CD8-positive, alpha-beta memory T cell (primary cell): ENCODE measurements around the gene TNFAIP8L1. TPM values are rescaled to one million over a fixed set of nuclear protein-coding genes. Genes with fewer than 3 reads are reported as not detected.

Experiments
- CTCF ChIA-PET: fragments of 350-600 bp; sonication (Branson Sonifier 250); formaldehyde crosslinking; loops from one replicate; lab custom pipeline; 2021; ENCODE audit warnings: antibody characterized with exemption; lab: Charles Lee
- POLR2A ChIA-PET: fragments of 350-600 bp; sonication (Branson Sonifier 250); formaldehyde crosslinking; loops from one replicate; lab custom pipeline; 2021; ENCODE audit warnings: antibody characterized with exemption; lab: Charles Lee
- DNase-seq, 5 donors: peaks; one replicate each; pipeline versions ENCODE4 v3.0.0 to v3.0.0-alpha.2; 2020 to 2022; ENCODE audit warnings: mixed read lengths in 1 of 5
- H3K27ac ChIP-seq: one replicate; pipeline ENCODE4 v1.7.0; 2013; ENCODE audit warnings: low read depth, mild to moderate bottlenecking, low read length, moderate library complexity
- H3K27me3 ChIP-seq: 2 replicates; pipeline ENCODE4 v1.7.0; 2013; ENCODE audit warnings: low read length, mild to moderate bottlenecking; ENCODE audit not compliant: insufficient read depth, poor library complexity, severe bottlenecking
- H3K36me3 ChIP-seq: 2 replicates; pipeline ENCODE4 v1.7.0; 2013; ENCODE audit warnings: mild to moderate bottlenecking, low read length, moderate library complexity; ENCODE audit not compliant: insufficient read depth
- H3K4me1 ChIP-seq: 2 replicates; pipeline ENCODE4 v1.7.0; 2013; ENCODE audit warnings: mild to moderate bottlenecking, low read length, moderate library complexity; ENCODE audit not compliant: insufficient read depth
- H3K4me3 ChIP-seq: 2 replicates; pipeline ENCODE4 v1.7.0; 2013; ENCODE audit warnings: mild to moderate bottlenecking, low read length
- H3K9me3 ChIP-seq: 2 replicates; pipeline ENCODE4 v1.7.0; 2013; ENCODE audit warnings: mild to moderate bottlenecking, low read length
- H3K27ac Mint-ChIP-seq, 8 donors: one replicate each; pipeline ENCODE4 v1.8.0; 2020 to 2021; ENCODE audit warnings: mixed read lengths in 8 of 8, mild to moderate bottlenecking in 6 of 8, inconsistent platforms in 3 of 8, moderate library complexity in 3 of 8
- H3K27me3 Mint-ChIP-seq, 2 donors: one replicate each; pipeline ENCODE4 v1.8.0; 2020 to 2021; ENCODE audit warnings: mixed read lengths in 2 of 2, mild to moderate bottlenecking in 1 of 2, moderate library complexity in 1 of 2
- H3K36me3 Mint-ChIP-seq, 3 donors: one replicate each; pipeline ENCODE4 v1.8.0; 2020 to 2021; ENCODE audit warnings: mixed read lengths in 3 of 3, inconsistent platforms in 1 of 3, mild to moderate bottlenecking in 1 of 3
- H3K4me1 Mint-ChIP-seq, 3 donors: one replicate each; pipeline ENCODE4 v1.8.0; 2020 to 2021; ENCODE audit warnings: mixed read lengths in 3 of 3, inconsistent platforms in 1 of 3, mild to moderate bottlenecking in 1 of 3
- H3K4me3 Mint-ChIP-seq, 7 donors: one replicate each; pipeline ENCODE4 v1.8.0; 2020 to 2021; ENCODE audit warnings: mixed read lengths in 7 of 7, mild to moderate bottlenecking in 6 of 7, moderate library complexity in 4 of 7, inconsistent platforms in 2 of 7
- H3K9me3 Mint-ChIP-seq, 5 donors: one replicate each; pipeline ENCODE4 v1.8.0; 2020 to 2022; ENCODE audit warnings: mixed read lengths in 5 of 5, mild to moderate bottlenecking in 3 of 5, moderate library complexity in 2 of 5, inconsistent platforms in 1 of 5
- polyA plus RNA-seq: library from polyadenylated mRNA; unstranded; fragments of 300-500 nt; fragmentation: Illumina TruSeq; gene quantifications from one replicate; pipeline ENCODE4 v1.2.3, GENCODE V29; 2021
- total RNA-seq, 2 experiments: library from RNA; stranded (reverse); gene quantifications; one replicate each; pipeline ENCODE4 v1.2.3, GENCODE V29; 2021

Gene TNFAIP8L1
- total and polyA plus RNA-seq, 3 experiments from 2014 or later = 9.0 to 10.0 (median 9.6) TPM

GRCh38 chr19:4602173-4602788 is 37.0 kb upstream of the TNFAIP8L1 start:
- POLR2A ChIA-PET = no interaction called here
- H3K4me1 Mint-ChIP-seq = peaks cover 7 to 13% (median 8%) of the 10 kb centered on the region in 3 donors

GRCh38 chr19:4602915-4603314 is 36.4 kb upstream of the TNFAIP8L1 start:
- Histone ChIP-seq H3K4me1 (no peaks in the 10 kb centered on the region), H3K4me3 (no peak overlapping the region), H3K27ac (no peak overlapping the region), H3K27me3 (peaks cover 14% of the 10 kb centered on the region), H3K9me3 (no peaks in the 10 kb centered on the region), H3K36me3 (no peaks in the 10 kb centered on the region)
- DNase-seq = no peak
- Mint-ChIP-seq H3K27ac (no peak overlapping the region), H3K36me3 (no peaks in the 10 kb centered on the region), H3K9me3 (peaks cover 0 to 2% (median 0%) of the 10 kb centered on the region in 5 donors), H3K4me1 (peaks cover 4 to 10% (median 5%) of the 10 kb centered on the region in 3 donors), H3K4me3 (no peak overlapping the region), H3K27me3 (peaks cover 25 to 35% of the 10 kb centered on the region in 2 donors)
- POLR2A ChIA-PET = no interaction called here
- CTCF ChIA-PET = no interaction called here

More at GRCh38 chr19:4602173-4602788, 37.0 kb upstream of the TNFAIP8L1 start:
- Mint-ChIP-seq H3K4me3 (no peak overlapping the region), H3K27me3 (peaks cover 21 to 34% of the 10 kb centered on the region in 2 donors), H3K9me3 (peaks cover 0 to under 1% (median 0%) of the 10 kb centered on the region in 5 donors), H3K36me3 (no peaks in the 10 kb centered on the region), H3K27ac (no peak overlapping the region)
- no peak overlapping the region for H3K4me3 ChIP-seq
- no peaks in the 10 kb centered on the region for H3K9me3 ChIP-seq
- H3K27ac ChIP-seq = no peak overlapping the region
- no peaks in the 10 kb centered on the region for H3K4me1 ChIP-seq
- no peak for DNase-seq
- peaks cover 14% of the 10 kb centered on the region for H3K27me3 ChIP-seq
- H3K36me3 ChIP-seq = no peaks in the 10 kb centered on the region
- CTCF ChIA-PET = no interaction called here

GRCh38 chr19:4604912-4605311 is 34.4 kb upstream of the TNFAIP8L1 start:
- Mint-ChIP-seq H3K36me3 (no peaks in the 10 kb centered on the region), H3K9me3 (peaks cover 0 to 2% (median 0%) of the 10 kb centered on the region in 5 donors), H3K27me3 (peaks cover 24 to 25% of the 10 kb centered on the region in 2 donors), H3K27ac (no peak overlapping the region), H3K4me3 (no peak overlapping the region), H3K4me1 (no peaks in the 10 kb centered on the region)
- CTCF ChIA-PET = no interaction called here
- POLR2A ChIA-PET = no interaction called here
- H3K27ac ChIP-seq = no peak overlapping the region
- H3K27me3 ChIP-seq = peaks cover 8% of the 10 kb centered on the region
- no peaks in the 10 kb centered on the region for H3K9me3 ChIP-seq
- no peaks in the 10 kb centered on the region for H3K36me3 ChIP-seq
- DNase-seq = no peak
- no peak overlapping the region for H3K4me3 ChIP-seq
- no peaks in the 10 kb centered on the region for H3K4me1 ChIP-seq

GRCh38 chr19:4606181-4606580 is 33.1 kb upstream of the TNFAIP8L1 start:
- no peaks in the 10 kb centered on the region for H3K4me1 Mint-ChIP-seq
- peaks cover 24% of the 10 kb centered on the region in 2 donors for H3K27me3 Mint-ChIP-seq
- H3K27ac ChIP-seq = no peak overlapping the region
- no peak for DNase-seq
- no peaks in the 10 kb centered on the region for H3K36me3 Mint-ChIP-seq
- CTCF ChIA-PET = no interaction called here
- no peak overlapping the region for H3K4me3 ChIP-seq
- no peak overlapping the region for H3K27ac Mint-ChIP-seq
- POLR2A ChIA-PET = no interaction called here
- no peaks in the 10 kb centered on the region for H3K36me3 ChIP-seq
- peaks cover 5% of the 10 kb centered on the region for H3K27me3 ChIP-seq
- H3K9me3 ChIP-seq = no peaks in the 10 kb centered on the region
- peaks cover 0 to 2% (median 0%) of the 10 kb centered on the region in 5 donors for H3K9me3 Mint-ChIP-seq
- H3K4me1 ChIP-seq = no peaks in the 10 kb centered on the region
- no peak overlapping the region for H3K4me3 Mint-ChIP-seq

- ChIA-PET POLR2A (no interaction called here), CTCF (no interaction called here)
- H3K9me3 Mint-ChIP-seq = peaks cover 0 to 2% (median 0%) of the 10 kb centered on the region in 5 donors
- H3K36me3 ChIP-seq = no peaks in the 10 kb centered on the region
- H3K4me3 Mint-ChIP-seq = no peak overlapping the region
- H3K36me3 Mint-ChIP-seq = no peaks in the 10 kb centered on the region
- H3K4me3 ChIP-seq = no peak overlapping the region
- H3K4me1 ChIP-seq = no peaks in the 10 kb centered on the region
- no peaks in the 10 kb centered on the region for H3K9me3 ChIP-seq
- H3K27me3 Mint-ChIP-seq = peaks cover 19 to 26% of the 10 kb centered on the region in 2 donors
- DNase-seq = no peak
- peaks cover 3% of the 10 kb centered on the region for H3K27me3 ChIP-seq
- H3K27ac Mint-ChIP-seq = peak overlapping the region in 1 of 8 donors; percentile 20
- H3K27ac ChIP-seq = no peak overlapping the region
- no peaks in the 10 kb centered on the region for H3K4me1 Mint-ChIP-seq
Measured at GRCh38 chr19:4606921-4607678, 32.2 kb upstream of the TNFAIP8L1 start.

GRCh38 chr19:4609878-4610511 is 29.3 kb upstream of the TNFAIP8L1 start:
- Mint-ChIP-seq H3K4me3 (no peak overlapping the region), H3K27me3 (peaks cover 22 to 32% of the 10 kb centered on the region in 2 donors), H3K27ac (no peak overlapping the region), H3K4me1 (no peaks in the 10 kb centered on the region), H3K9me3 (peaks cover 0 to 2% (median 0%) of the 10 kb centered on the region in 5 donors), H3K36me3 (no peaks in the 10 kb centered on the region)
- CTCF ChIA-PET = interaction anchor here (1.0 kb wide), 1 partner anchor 199 kb away, joined by 3 read pairs; no protein-coding TSS in a partner anchor
- no peaks in the 10 kb centered on the region for H3K4me1 ChIP-seq
- DNase-seq = no peak
- no peaks in the 10 kb centered on the region for H3K27me3 ChIP-seq
- no peaks in the 10 kb centered on the region for H3K9me3 ChIP-seq
- POLR2A ChIA-PET = no interaction called here
- no peak overlapping the region for H3K27ac ChIP-seq
- H3K36me3 ChIP-seq = no peaks in the 10 kb centered on the region
- no peak overlapping the region for H3K4me3 ChIP-seq

GRCh38 chr19:4613254-4613751 is 26.0 kb upstream of the TNFAIP8L1 start:
- no peaks in the 10 kb centered on the region for H3K4me1 ChIP-seq
- ChIA-PET POLR2A (no interaction called here), CTCF (no interaction called here)
- H3K36me3 Mint-ChIP-seq = no peaks in the 10 kb centered on the region
- H3K4me3 Mint-ChIP-seq = no peak overlapping the region
- no peaks in the 10 kb centered on the region for H3K9me3 Mint-ChIP-seq
- H3K4me1 Mint-ChIP-seq = no peaks in the 10 kb centered on the region
- no peak overlapping the region for H3K27ac Mint-ChIP-seq
- H3K27me3 Mint-ChIP-seq = peaks cover 19 to 25% of the 10 kb centered on the region in 2 donors
- H3K4me3 ChIP-seq = no peak overlapping the region
- no peaks in the 10 kb centered on the region for H3K36me3 ChIP-seq
- DNase-seq = no peak
- H3K9me3 ChIP-seq = no peaks in the 10 kb centered on the region
- no peaks in the 10 kb centered on the region for H3K27me3 ChIP-seq
- H3K27ac ChIP-seq = no peak overlapping the region

GRCh38 chr19:4618019-4618418 is 21.3 kb upstream of the TNFAIP8L1 start:
- Mint-ChIP-seq H3K9me3 (no peaks in the 10 kb centered on the region), H3K36me3 (no peaks in the 10 kb centered on the region), H3K4me3 (no peak overlapping the region), H3K4me1 (no peaks in the 10 kb centered on the region), H3K27ac (no peak overlapping the region), H3K27me3 (peaks cover 23 to 25% of the 10 kb centered on the region in 2 donors)
- Histone ChIP-seq H3K27me3 (no peaks in the 10 kb centered on the region), H3K4me3 (no peak overlapping the region), H3K36me3 (no peaks in the 10 kb centered on the region), H3K9me3 (no peaks in the 10 kb centered on the region), H3K4me1 (no peaks in the 10 kb centered on the region), H3K27ac (no peak overlapping the region)
- ChIA-PET CTCF (no interaction called here), POLR2A (no interaction called here)
- DNase-seq = no peak
